ENCODE data around the gene MYO5B.
A peak's percentile ranks its signal among the peaks of the same experiment; 100 is the strongest.

Gene MYO5B

GRCh38 chr18:50080932-50081560 is 113.9 kb downstream of the MYO5B start:
- H3K4me2 ChIP-seq, result no peak overlapping the region
- H3K9ac ChIP-seq, result no peak overlapping the region
- TF ChIP-seq Cebpa-rat (IDR thresholded peaks at IDR 0.05), result no peak
- no peaks in the 10 kb centered on the region for H4K20me1 ChIP-seq
- H3K4me1 ChIP-seq, result peaks cover 7% of the 10 kb centered on the region
- H3K36me3 ChIP-seq, result no peaks in the 10 kb centered on the region
- H3K9me3 ChIP-seq, result no peaks in the 10 kb centered on the region
- no peak overlapping the region for H3K4me3 ChIP-seq
- no peaks in the 10 kb centered on the region for H3K27me3 ChIP-seq
- no peak overlapping the region for H3K27ac ChIP-seq

GRCh38 chr18:50080316-50080715 is 114.6 kb downstream of the MYO5B start:
- no peaks in the 10 kb centered on the region for H3K9me3 ChIP-seq
- H3K4me2 ChIP-seq, result no peak overlapping the region
- TF ChIP-seq Cebpa-rat (IDR thresholded peaks at IDR 0.05), result no peak
- no peak overlapping the region for H3K27ac ChIP-seq
- no peaks in the 10 kb centered on the region for H3K27me3 ChIP-seq
- peaks cover 14% of the 10 kb centered on the region for H3K4me1 ChIP-seq
- no peak overlapping the region for H3K9ac ChIP-seq
- H3K36me3 ChIP-seq, result no peaks in the 10 kb centered on the region
- H3K4me3 ChIP-seq, result no peak overlapping the region
- no peaks in the 10 kb centered on the region for H4K20me1 ChIP-seq

GRCh38 chr18:50079571-50080295 is 115.2 kb downstream of the MYO5B start:
- H3K4me1 ChIP-seq, result peaks cover 20% of the 10 kb centered on the region
- H3K9me3 ChIP-seq, result no peaks in the 10 kb centered on the region
- no peaks in the 10 kb centered on the region for H3K27me3 ChIP-seq
- no peak overlapping the region for H3K4me2 ChIP-seq
- H3K9ac ChIP-seq, result no peak overlapping the region
- no peak for TF ChIP-seq Cebpa-rat (IDR thresholded peaks at IDR 0.05)
- no peak overlapping the region for H3K27ac ChIP-seq
- no peak overlapping the region for H3K4me3 ChIP-seq
- H4K20me1 ChIP-seq, result no peaks in the 10 kb centered on the region
- no peaks in the 10 kb centered on the region for H3K36me3 ChIP-seq

DNA sequence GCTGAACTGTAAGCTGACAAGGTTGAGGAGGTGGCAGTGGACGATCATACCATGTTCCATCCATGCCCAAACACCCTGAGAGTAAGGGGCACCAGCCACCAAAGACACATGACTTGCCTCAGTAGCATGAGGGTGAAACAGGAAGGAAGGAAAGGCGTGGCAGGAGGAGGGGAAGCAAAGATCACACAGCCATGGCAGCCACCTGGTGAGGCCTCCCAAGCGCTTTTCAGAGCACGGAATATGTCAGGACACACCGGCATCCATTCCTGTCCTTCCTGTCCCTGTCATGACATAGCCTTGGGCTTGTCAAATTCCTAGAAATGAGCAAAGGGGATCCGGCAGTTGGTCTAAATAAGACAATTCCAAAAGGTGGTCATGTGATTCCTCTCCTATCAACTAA is 118.7 kb downstream of the MYO5B start:
- H4K20me1 ChIP-seq, result no peaks in the 10 kb centered on the region
- 0 out of 2 replicates have a peak, but pooled peaks cover 4% of the 10 kb centered on the region for H3K9me3 ChIP-seq
- H3K4me1 ChIP-seq, result peaks cover 22% of the 10 kb centered on the region
- H3K4me2 ChIP-seq, result peak overlapping the region; percentile 78
- no peaks in the 10 kb centered on the region for H3K36me3 ChIP-seq
- no peak overlapping the region for H3K4me3 ChIP-seq
- H3K27ac ChIP-seq, result peak overlapping the region; percentile 58; the same call in 1 of the 2 replicates
- peak overlapping the region; percentile 11; the same call in 1 of the 2 replicates for H3K9ac ChIP-seq
- H3K27me3 ChIP-seq, result no peaks in the 10 kb centered on the region
- no peak for TF ChIP-seq Cebpa-rat (IDR thresholded peaks at IDR 0.05)

GRCh38 chr18:50075772-50076171 is 119.2 kb downstream of the MYO5B start:
- Histone ChIP-seq H4K20me1 (no peaks in the 10 kb centered on the region), H3K27me3 (no peaks in the 10 kb centered on the region), H3K36me3 (no peaks in the 10 kb centered on the region), H3K4me2 (peak overlapping the region; percentile 78), H3K9ac (peak overlapping the region; percentile 11; the same call in 1 of the 2 replicates), H3K9me3 (0 out of 2 replicates have a peak, but pooled peaks cover 4% of the 10 kb centered on the region), H3K27ac (peak overlapping the region; percentile 58; the same call in 1 of the 2 replicates), H3K4me1 (peaks cover 24% of the 10 kb centered on the region), H3K4me3 (no peak overlapping the region)
- TF ChIP-seq Cebpa-rat (IDR thresholded peaks at IDR 0.05), result no peak

GRCh38 chr18:50074404-50074803 is 120.5 kb downstream of the MYO5B start:
- Histone ChIP-seq H3K4me1 (peaks cover 24% of the 10 kb centered on the region), H3K4me3 (no peak overlapping the region), H4K20me1 (no peaks in the 10 kb centered on the region), H3K9ac (no peak overlapping the region), H3K4me2 (no peak overlapping the region), H3K36me3 (no peaks in the 10 kb centered on the region), H3K27me3 (no peaks in the 10 kb centered on the region), H3K9me3 (0 out of 2 replicates have a peak, but pooled peaks cover 4% of the 10 kb centered on the region), H3K27ac (no peak overlapping the region)
- no peak for TF ChIP-seq Cebpa-rat (IDR thresholded peaks at IDR 0.05)

DNA sequence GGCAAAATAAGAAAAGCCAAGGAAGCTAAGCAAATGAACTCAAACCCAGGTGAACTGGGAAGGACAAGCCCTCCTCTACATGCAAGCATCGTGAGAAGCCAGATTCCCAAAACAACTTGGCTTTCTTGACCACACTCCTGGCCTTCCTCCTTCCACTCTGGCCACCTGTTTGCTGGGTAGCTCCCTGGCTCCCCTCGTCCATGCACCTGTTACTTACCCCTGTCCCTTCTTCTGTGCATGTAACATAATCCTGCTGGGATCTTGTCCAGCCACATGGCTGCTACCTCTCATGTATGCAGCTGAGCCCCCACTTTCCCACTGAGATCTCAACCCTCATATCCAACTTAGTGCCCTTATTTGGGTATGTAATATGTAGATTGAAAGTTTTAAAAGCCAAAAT is 121.6 kb downstream of the MYO5B start:
- H3K4me2 ChIP-seq, result no peak overlapping the region
- no peak for TF ChIP-seq Cebpa-rat (IDR thresholded peaks at IDR 0.05)
- H3K27ac ChIP-seq, result no peak overlapping the region
- no peak overlapping the region for H3K4me3 ChIP-seq
- H4K20me1 ChIP-seq, result no peaks in the 10 kb centered on the region
- H3K9me3 ChIP-seq, result 0 out of 2 replicates have a peak, but pooled peaks cover 4% of the 10 kb centered on the region
- H3K27me3 ChIP-seq, result no peaks in the 10 kb centered on the region
- no peaks in the 10 kb centered on the region for H3K36me3 ChIP-seq
- no peak overlapping the region for H3K9ac ChIP-seq
- H3K4me1 ChIP-seq, result peaks cover 24% of the 10 kb centered on the region

GRCh38 chr18:50072146-50072545 is 122.8 kb downstream of the MYO5B start:
- Histone ChIP-seq H3K27me3 (no peaks in the 10 kb centered on the region), H3K27ac (no peak overlapping the region), H3K9me3 (0 out of 2 replicates have a peak, but pooled peaks cover 4% of the 10 kb centered on the region), H3K36me3 (no peaks in the 10 kb centered on the region), H3K4me2 (no peak overlapping the region), H3K9ac (no peak overlapping the region), H4K20me1 (no peaks in the 10 kb centered on the region), H3K4me1 (peaks cover 24% of the 10 kb centered on the region), H3K4me3 (no peak overlapping the region)
- TF ChIP-seq Cebpa-rat (IDR thresholded peaks at IDR 0.05), result no peak

DNA sequence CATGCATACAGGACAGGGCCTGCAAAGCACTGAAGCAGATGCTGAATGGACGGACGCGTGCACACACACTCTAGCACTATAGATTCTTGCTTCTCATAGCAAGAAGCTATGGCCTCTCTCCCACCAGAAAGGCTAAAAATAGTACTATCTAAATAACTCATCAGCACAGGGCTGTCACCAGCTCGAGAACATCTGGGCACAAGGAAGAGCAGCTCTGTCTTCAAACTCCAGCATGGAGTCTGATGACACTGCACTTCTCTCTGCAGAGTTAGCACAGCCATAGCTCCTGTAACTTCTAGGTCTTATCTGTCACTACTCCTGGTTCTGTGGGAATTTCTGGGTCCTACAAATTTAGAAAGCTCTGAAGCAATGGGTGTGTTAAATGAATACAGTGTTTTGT is 123.5 kb downstream of the MYO5B start:
- Histone ChIP-seq H4K20me1 (no peaks in the 10 kb centered on the region), H3K4me1 (peaks cover 20% of the 10 kb centered on the region), H3K36me3 (no peaks in the 10 kb centered on the region), H3K4me2 (no peak overlapping the region), H3K9me3 (0 out of 2 replicates have a peak, but pooled peaks cover 4% of the 10 kb centered on the region), H3K27me3 (no peaks in the 10 kb centered on the region), H3K4me3 (no peak overlapping the region), H3K27ac (no peak overlapping the region), H3K9ac (no peak overlapping the region)
- TF ChIP-seq Cebpa-rat (IDR thresholded peaks at IDR 0.05), result no peak

DNA sequence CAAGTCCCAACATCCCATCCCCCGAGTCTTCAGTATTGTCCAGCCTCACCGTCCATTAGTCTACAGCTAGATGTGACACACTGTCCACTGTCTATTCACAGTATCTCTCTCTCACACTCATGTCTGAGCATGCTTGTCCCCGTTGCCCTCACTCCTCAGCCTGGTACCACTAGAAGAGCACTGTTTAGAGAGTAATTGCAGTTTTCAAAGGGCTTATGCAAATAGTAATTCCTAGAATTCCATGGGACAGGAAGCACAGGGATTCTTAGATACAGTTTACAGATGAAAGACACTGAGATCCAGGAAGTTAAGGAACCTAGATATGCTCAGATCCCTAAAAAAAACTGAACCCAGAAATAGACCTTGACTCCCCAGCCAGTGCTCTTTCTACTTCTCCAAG is 125.5 kb downstream of the MYO5B start:
- Histone ChIP-seq H4K20me1 (no peaks in the 10 kb centered on the region), H3K36me3 (no peaks in the 10 kb centered on the region), H3K4me2 (no peak overlapping the region), H3K9ac (no peak overlapping the region), H3K27me3 (no peaks in the 10 kb centered on the region), H3K4me3 (no peak overlapping the region), H3K4me1 (peaks cover 4% of the 10 kb centered on the region; the same call in 1 of the 2 replicates), H3K27ac (no peak overlapping the region), H3K9me3 (0 out of 2 replicates have a peak, but pooled peaks cover 4% of the 10 kb centered on the region)
- no peak for TF ChIP-seq Cebpa-rat (IDR thresholded peaks at IDR 0.05)

Measured in BLaER1 (cell line).